HCT116 (cell line): ENCODE measurements around the gene ZNF628. TPM values are rescaled to one million over a fixed set of nuclear protein-coding genes. Genes with fewer than 3 reads are reported as not detected.

Experiments used
- ATAC-seq: fragments of 200-7000 bp; cut with Tn5 transposase; 2 replicates; pipeline ENCODE4 v1.9.1; 2020; ENCODE audit warnings: mild to moderate bottlenecking, moderate library complexity
- BruUV-seq: library from RNA; stranded (reverse); fragments of 400-500 nt; replicated peaks from 2 replicates; lab custom pipeline; 2021; lab: Mats Ljungman, UMichigan
- CTCF ChIA-PET: fragments of 300-600 bp; sonication (Branson Sonifier 250); formaldehyde crosslinking; loops from one replicate; lab custom pipeline; 2021; ENCODE audit warnings: antibody characterized with exemption; lab: Charles Lee
- POLR2A ChIA-PET: fragments of 300-600, 350-600 bp; sonication (Branson Sonifier 250); formaldehyde crosslinking; loops from one replicate; lab custom pipeline; 2021; ENCODE audit warnings: antibody characterized with exemption; lab: Charles Lee
- RAD21 ChIA-PET, 2 experiments: fragments of 300-600 bp; sonication (Branson Sonifier 250); formaldehyde crosslinking; loops; one replicate each; lab custom pipeline; 2023; ENCODE audit warnings: low total read pairs in 2 of 2; ENCODE audit not compliant: uncharacterized antibody in 2 of 2, unreplicated experiment in 2 of 2, low non-redundant PET in 1 of 2; lab: Charles Lee
- DNase-seq: peaks from one replicate; pipeline ENCODE4 v3.0.0-alpha.2; 2010; ENCODE audit warnings: low read depth, low spot score
- H2AFZ ChIP-seq: fragments of 200-600 bp; shearing (Covaris generic), sonication (generic); 2 replicates; pipeline ENCODE4 v1.6.1; 2017; ENCODE audit warnings: low read depth, mixed run types, mixed read lengths, antibody characterized with exemption, low read length; ENCODE audit not compliant: poor library complexity, severe bottlenecking
- H3K27ac ChIP-seq: 2 replicates; pipeline ENCODE4 v1.5.1; 2012; ENCODE audit warnings: low read depth, low read length
- H3K27me3 ChIP-seq: fragments of 200-600 bp; sonication (generic); 2 replicates; pipeline ENCODE4 v1.6.1; 2016; ENCODE audit warnings: mixed run types, low read length, mixed read lengths; ENCODE audit not compliant: insufficient read depth
- H3K36me3 ChIP-seq, 2 experiments: fragments of 200-500 bp in 1 of 2; fragments of 200-600 bp in 1 of 2; sonication (Bioruptor generic) in 1 of 2; sonication (generic) in 1 of 2; 2 replicates each; pipeline versions ENCODE4 v1.5.1 to v1.6.1; 2014 to 2016; ENCODE audit warnings: low read length in 2 of 2, inconsistent platforms in 1 of 2, mixed read lengths in 1 of 2, mixed run types in 1 of 2; ENCODE audit not compliant: insufficient read depth in 2 of 2, control insufficient read depth in 1 of 2
- H3K4me1 ChIP-seq, 2 experiments: fragments of 200-600 bp in 1 of 2; sonication (generic) in 1 of 2; 2 replicates each; pipeline versions ENCODE4 v1.5.1 to v1.6.1; 2012 to 2017; ENCODE audit warnings: low read length in 2 of 2, inconsistent platforms in 1 of 2, mild to moderate bottlenecking in 1 of 2, mixed read lengths in 1 of 2, mixed run types in 1 of 2, moderate library complexity in 1 of 2; ENCODE audit not compliant: insufficient read depth in 2 of 2, control insufficient read depth in 1 of 2
- H3K4me2 ChIP-seq: fragments of 200-600 bp; sonication (generic); 2 replicates; pipeline ENCODE4 v1.6.1; 2017; ENCODE audit warnings: mixed run types, low read length, mixed read lengths
- H3K4me3 ChIP-seq, 2 experiments: fragments of 200-600 bp in 1 of 2; sonication (generic) in 1 of 2; replicated peaks in 1 of 2; 2 replicates each; pipeline ENCODE4 v1.5.1; 2011 to 2016; ENCODE audit warnings: low read length in 2 of 2, control low read depth in 1 of 2, low read depth in 1 of 2, mild to moderate bottlenecking in 1 of 2, mixed read lengths in 1 of 2, mixed run types in 1 of 2
- H3K79me2 ChIP-seq: fragments of 200-600 bp; sonication (generic); 2 replicates; pipeline ENCODE4 v1.6.1; 2017; ENCODE audit warnings: mild to moderate bottlenecking, mixed run types, low read length, moderate library complexity, mixed read lengths; ENCODE audit not compliant: insufficient read depth
- H3K9ac ChIP-seq: fragments of 200-600 bp; sonication (generic); 2 replicates; pipeline ENCODE4 v1.6.1; 2016; ENCODE audit warnings: low read length, mixed read lengths
- H3K9me2 ChIP-seq: fragments of 200-600 bp; sonication (generic), shearing (Covaris generic); 2 replicates; pipeline ENCODE4 v1.6.1; 2017; ENCODE audit warnings: mixed run types, mild to moderate bottlenecking, moderate library complexity; ENCODE audit not compliant: insufficient read depth
- H3K9me3 ChIP-seq, 2 experiments: fragments of 200-500 bp in 1 of 2; fragments of 200-600 bp in 1 of 2; sonication (Bioruptor generic) in 1 of 2; sonication (generic) in 1 of 2; 2 replicates each; pipeline ENCODE4 v1.6.1; 2014 to 2017; ENCODE audit warnings: low read length in 2 of 2, mixed read lengths in 2 of 2, inconsistent platforms in 1 of 2, low read depth in 1 of 2, mild to moderate bottlenecking in 1 of 2, mixed run types in 1 of 2, moderate library complexity in 1 of 2; ENCODE audit not compliant: control insufficient read depth in 1 of 2, insufficient read depth in 1 of 2
- H4K20me1 ChIP-seq: fragments of 200-600 bp; sonication (generic), shearing (Covaris generic); 2 replicates; pipeline ENCODE4 v1.6.1; 2017; ENCODE audit warnings: mixed run types, mild to moderate bottlenecking, moderate library complexity; ENCODE audit not compliant: insufficient read depth
- ATF3 ChIP-seq: IDR thresholded peaks from 2 replicates; pipeline ENCODE4 v1.6.1; 2012
- CEBPB ChIP-seq: IDR thresholded peaks from 2 replicates; pipeline ENCODE4 v1.6.1; 2012; ENCODE audit warnings: low read depth
- ELF1 ChIP-seq: IDR thresholded peaks from 2 replicates; pipeline ENCODE4 v1.6.1; 2012; ENCODE audit warnings: low read depth, borderline replicate concordance
- EZH2 ChIP-seq: fragments of 200-600 bp; sonication (generic); IDR thresholded peaks from 2 replicates; pipeline ENCODE4 v1.6.1; 2017; ENCODE audit warnings: antibody characterized with exemption, mixed run types
- FOSL1 ChIP-seq: IDR thresholded peaks from 2 replicates; pipeline ENCODE4 v1.6.1; 2012; ENCODE audit warnings: low read depth
- JUND ChIP-seq: IDR thresholded peaks from 2 replicates; pipeline ENCODE4 v1.6.1; 2012
- MAX ChIP-seq: IDR thresholded peaks from 2 replicates; pipeline ENCODE4 v1.6.1; 2012
- POLR2A ChIP-seq: IDR thresholded peaks from 2 replicates; pipeline ENCODE4 v1.7.0; 2011; ENCODE audit warnings: borderline replicate concordance; ENCODE audit not compliant: insufficient read depth, insufficient read length; ENCODE audit errors: extremely low read depth
- POLR2AphosphoS5 ChIP-seq: IDR thresholded peaks from 2 replicates; pipeline ENCODE4 v1.6.1; 2011; ENCODE audit warnings: mild to moderate bottlenecking, low read depth, low read length, moderate library complexity
- RAD21 ChIP-seq: IDR thresholded peaks from 2 replicates; pipeline ENCODE4 v1.6.1; 2012; ENCODE audit warnings: low read depth, mild to moderate bottlenecking
- SIN3A ChIP-seq: IDR thresholded peaks from 2 replicates; pipeline ENCODE4 v1.6.1; 2012; ENCODE audit warnings: low read depth
- SP1 ChIP-seq: IDR thresholded peaks from 2 replicates; pipeline ENCODE4 v1.6.1; 2012; ENCODE audit warnings: low read depth
- SRF ChIP-seq: IDR thresholded peaks from 2 replicates; pipeline ENCODE4 v1.6.1; 2012; ENCODE audit warnings: low read depth
- TCF7L2 ChIP-seq: IDR thresholded peaks from 2 replicates; pipeline ENCODE4 v1.7.0; 2011; ENCODE audit warnings: borderline replicate concordance, inconsistent platforms; ENCODE audit not compliant: insufficient read depth, insufficient read length; ENCODE audit errors: extremely low read depth
- YY1 ChIP-seq: IDR thresholded peaks from 2 replicates; pipeline ENCODE4 v1.6.1; 2011; ENCODE audit warnings: low read length, low read depth, moderate library complexity, mild to moderate bottlenecking; ENCODE audit not compliant: insufficient replicate concordance; ENCODE audit errors: extremely low read depth
- ZBTB33 ChIP-seq: IDR thresholded peaks from 2 replicates; pipeline ENCODE4 v1.6.1; 2011; ENCODE audit warnings: mild to moderate bottlenecking, low read length, moderate library complexity; ENCODE audit not compliant: insufficient replicate concordance; ENCODE audit errors: extremely low read depth
- ZFX ChIP-seq: fragments of 450-650 bp; IDR thresholded peaks from 2 replicates; pipeline ENCODE4 v1.6.1; 2017
- intact Hi-C: fragments of 100-400 bp; cut with micrococcal nuclease; formaldehyde crosslinking; loops from 2 replicates; pipeline ENCODE4 v1.10.0; 2022
- total RNA-seq: library from RNA; stranded (reverse); gene quantifications from one replicate; pipeline ENCODE4 v1.2.1, GENCODE V29; 2021; ENCODE audit not compliant: unreplicated experiment

ZNF628 gene
- total RNA-seq, 1 experiment from 2014 or later: 14.9 TPM

- Histone ChIP-seq H3K4me3 (no peak overlapping the region), H3K4me1 (peaks cover 0 to 10% of the 10 kb centered on the region in 2 experiments; a peak in 2 of 4 replicates), H3K9me2 (no peaks in the 10 kb centered on the region), H3K27ac (no peak overlapping the region), H3K4me2 (no peak overlapping the region), H2AFZ (no peak overlapping the region), H4K20me1 (no peaks in the 10 kb centered on the region), H3K9ac (no peak overlapping the region), H3K36me3 (no peaks in the 10 kb centered on the region), H3K9me3 (no peaks in the 10 kb centered on the region), H3K27me3 (peaks cover 19% of the 10 kb centered on the region; the same call in 1 of the 2 replicates), H3K79me2 (no peaks in the 10 kb centered on the region)
- intact Hi-C loops: loop anchor here (10.0 kb wide), 1 partner anchor 231 kb away; no protein-coding TSS in a partner anchor
- POLR2A ChIA-PET: no interaction called here
- DNase-seq (no peak), ATAC-seq (no peak)
- BruUV-seq: no TSS peak
- TF ChIP-seq FOSL1 (no peak), SP1 (no peak), TCF7L2 (no peak)
- CTCF ChIA-PET: no interaction called here
- RAD21 ChIA-PET: no interaction called here
Measured at GRCh38 chr19:55446060-55446459, 30.4 kb upstream of the ZNF628 start.

- intact Hi-C loops: loop anchor here (10.0 kb wide), 1 partner anchor 233 kb away; no protein-coding TSS in a partner anchor
- Histone ChIP-seq H3K4me2 (no peak overlapping the region), H3K27me3 (peaks cover 19% of the 10 kb centered on the region; the same call in 1 of the 2 replicates), H3K9me2 (no peaks in the 10 kb centered on the region), H3K79me2 (no peaks in the 10 kb centered on the region), H3K4me1 (no peaks in the 10 kb centered on the region), H3K4me3 (no peak overlapping the region), H3K36me3 (no peaks in the 10 kb centered on the region), H3K27ac (no peak overlapping the region; the same call in 1 of the 2 replicates), H4K20me1 (no peaks in the 10 kb centered on the region), H3K9ac (no peak overlapping the region), H3K9me3 (no peaks in the 10 kb centered on the region), H2AFZ (no peak overlapping the region)
- ATAC-seq (peak; percentile 49), DNase-seq (no peak)
- ChIA-PET CTCF (no interaction called here), POLR2A (no interaction called here), RAD21 (no interaction called here)
- no TSS peak for BruUV-seq
- TF ChIP-seq SIN3A: no peak
- TF ChIP-seq SRF: no peak
- TF ChIP-seq YY1: no peak
- TF ChIP-seq ZFX: no peak
- no peak for TF ChIP-seq EZH2
- no peak for TF ChIP-seq TCF7L2
- no peak for TF ChIP-seq POLR2AphosphoS5
- TF ChIP-seq POLR2A: no peak
- no peak for TF ChIP-seq MAX
- TF ChIP-seq ELF1: no peak
- no peak for TF ChIP-seq ATF3
- no peak for TF ChIP-seq ZBTB33
- TF ChIP-seq CEBPB: no peak
- TF ChIP-seq SP1: no peak
- TF ChIP-seq RAD21: no peak
- no peak for TF ChIP-seq JUND
Measured at GRCh38 chr19:55447421-55448174, 28.8 kb upstream of the ZNF628 start.
